HCT116 (cell line): ENCODE results near the gene DLX2.

Experiments
- EZH2 ChIP-seq: fragments of 200-600 bp; sonication (generic); IDR thresholded peaks from 2 replicates; pipeline ENCODE4 v1.6.1; 2017; ENCODE audit warnings: antibody characterized with exemption, mixed run types
- FOSL1 ChIP-seq: IDR thresholded peaks from 2 replicates; pipeline ENCODE4 v1.6.1; 2012; ENCODE audit warnings: low read depth
- POLR2AphosphoS5 ChIP-seq: IDR thresholded peaks from 2 replicates; pipeline ENCODE4 v1.6.1; 2011; ENCODE audit warnings: mild to moderate bottlenecking, low read depth, low read length, moderate library complexity
- RAD21 ChIP-seq: IDR thresholded peaks from 2 replicates; pipeline ENCODE4 v1.6.1; 2012; ENCODE audit warnings: low read depth, mild to moderate bottlenecking
- REST ChIP-seq: IDR thresholded peaks from 2 replicates; pipeline ENCODE4 v1.6.1; 2012; ENCODE audit warnings: low read depth
- YY1 ChIP-seq: IDR thresholded peaks from 2 replicates; pipeline ENCODE4 v1.6.1; 2011; ENCODE audit warnings: low read length, low read depth, moderate library complexity, mild to moderate bottlenecking; ENCODE audit not compliant: insufficient replicate concordance; ENCODE audit errors: extremely low read depth
- TF ChIP-seq, protein P1 (sequence below), 3 experiments: fragments of 200-600 bp in 1 of 3; sonication (generic) in 1 of 3; IDR thresholded peaks in 2 of 3; conservative IDR thresholded peaks in 1 of 3; 2 replicates each; pipeline ENCODE4 v1.5.1; 2012 to 2017; ENCODE audit warnings: low read depth in 2 of 3, low read length in 2 of 3, antibody characterized with exemption in 1 of 3, borderline replicate concordance in 1 of 3, control low read depth in 1 of 3, mild to moderate bottlenecking in 1 of 3, mixed read lengths in 1 of 3, mixed run types in 1 of 3, moderate library complexity in 1 of 3; ENCODE audit not compliant: insufficient read depth in 1 of 3

DNA sequence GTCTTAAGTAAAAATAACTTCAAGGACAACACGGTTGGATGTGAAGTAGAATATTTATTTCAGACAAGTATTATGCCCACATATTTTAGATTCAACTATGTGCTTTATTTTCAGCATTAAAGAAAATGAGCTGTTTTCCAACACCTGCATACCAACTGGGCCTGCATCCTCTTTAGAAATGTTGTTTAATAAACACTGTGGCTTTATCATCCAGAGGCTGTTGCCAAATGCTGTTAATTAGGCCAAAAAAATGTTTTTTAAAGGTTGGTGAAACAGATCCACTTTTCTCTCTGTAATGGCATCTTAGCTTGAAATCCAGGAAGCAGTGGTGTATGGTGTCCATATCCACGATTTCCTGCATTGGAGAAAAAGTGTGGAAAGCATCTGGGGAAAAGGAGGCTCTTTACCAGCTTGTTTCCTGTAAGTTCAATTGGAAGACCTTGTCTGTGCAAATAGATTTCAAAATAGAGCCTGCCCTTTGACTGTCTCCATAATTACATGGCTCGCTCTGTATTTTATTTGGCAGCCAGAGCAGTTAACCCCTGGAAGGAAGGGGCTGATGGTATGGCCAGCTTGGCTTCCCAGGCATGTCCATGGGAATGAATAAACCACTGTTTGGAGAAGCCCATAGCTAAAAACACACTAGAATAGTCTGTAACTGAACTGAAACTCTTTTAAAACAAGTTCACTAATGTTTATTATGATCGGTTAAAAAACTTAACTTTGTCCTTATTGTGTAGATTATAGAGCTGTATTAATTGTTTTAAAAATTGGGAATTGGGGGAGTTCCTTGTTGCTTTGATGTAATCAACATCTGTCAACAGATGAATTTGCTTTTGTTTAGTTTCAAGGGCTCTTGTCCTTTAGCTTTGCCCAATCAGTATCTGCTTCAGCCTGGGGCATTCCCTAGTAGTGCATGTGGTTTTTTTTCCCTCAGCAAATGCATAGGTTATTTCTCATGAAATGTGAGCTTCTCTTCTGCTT, 50.4 kb downstream of the DLX2 start:
- TF ChIP-seq YY1 (no peak), REST (no peak), FOSL1 (no peak), POLR2AphosphoS5 (no peak), RAD21 (no peak), EZH2 (no peak)
- TF ChIP-seq, protein P1, sequence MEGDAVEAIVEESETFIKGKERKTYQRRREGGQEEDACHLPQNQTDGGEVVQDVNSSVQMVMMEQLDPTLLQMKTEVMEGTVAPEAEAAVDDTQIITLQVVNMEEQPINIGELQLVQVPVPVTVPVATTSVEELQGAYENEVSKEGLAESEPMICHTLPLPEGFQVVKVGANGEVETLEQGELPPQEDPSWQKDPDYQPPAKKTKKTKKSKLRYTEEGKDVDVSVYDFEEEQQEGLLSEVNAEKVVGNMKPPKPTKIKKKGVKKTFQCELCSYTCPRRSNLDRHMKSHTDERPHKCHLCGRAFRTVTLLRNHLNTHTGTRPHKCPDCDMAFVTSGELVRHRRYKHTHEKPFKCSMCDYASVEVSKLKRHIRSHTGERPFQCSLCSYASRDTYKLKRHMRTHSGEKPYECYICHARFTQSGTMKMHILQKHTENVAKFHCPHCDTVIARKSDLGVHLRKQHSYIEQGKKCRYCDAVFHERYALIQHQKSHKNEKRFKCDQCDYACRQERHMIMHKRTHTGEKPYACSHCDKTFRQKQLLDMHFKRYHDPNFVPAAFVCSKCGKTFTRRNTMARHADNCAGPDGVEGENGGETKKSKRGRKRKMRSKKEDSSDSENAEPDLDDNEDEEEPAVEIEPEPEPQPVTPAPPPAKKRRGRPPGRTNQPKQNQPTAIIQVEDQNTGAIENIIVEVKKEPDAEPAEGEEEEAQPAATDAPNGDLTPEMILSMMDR (IDR thresholded peaks at IDR 0.05 in 2 of 3, conservative IDR thresholded peaks at IDR 0.05 in 1 of 3; ENCODE audit: borderline replicate concordance in 1 of 3, insufficient read depth in 1 of 3, low read depth in 2 of 3, low read length in 2 of 3), result no peak
